Panc1 (cell line): ENCODE results near the gene RPS14. TPM values are rescaled to one million over a fixed set of nuclear protein-coding genes. Genes with fewer than 3 reads are reported as not detected.

Experiments
- ATAC-seq: fragments of 200-7000 bp; cut with Tn5 transposase; 2 replicates; pipeline ENCODE4 v1.9.1; 2020; ENCODE audit warnings: mild to moderate bottlenecking, moderate library complexity
- BruUV-seq: library from RNA; stranded (reverse); fragments of 400-500 nt; replicated peaks from 2 replicates; lab custom pipeline; 2021; lab: Mats Ljungman, UMichigan
- CTCF ChIA-PET: fragments of 300-600 bp; sonication (Branson Sonifier 250); formaldehyde crosslinking; loops from one replicate; lab custom pipeline; 2022; ENCODE audit warnings: antibody characterized with exemption; lab: Charles Lee
- POLR2A ChIA-PET: fragments of 300-600 bp; sonication (Branson Sonifier 250); formaldehyde crosslinking; loops from one replicate; lab custom pipeline; 2022; ENCODE audit warnings: antibody characterized with exemption; lab: Charles Lee
- DNase-seq: peaks from one replicate; pipeline ENCODE4 v3.0.0-alpha.2; 2010; ENCODE audit warnings: low read depth, low spot score
- H3K27ac ChIP-seq: 2 replicates; pipeline ENCODE4 v1.5.1; 2011; ENCODE audit warnings: mild to moderate bottlenecking, low read length, inconsistent platforms
- H3K27me3 ChIP-seq: fragments of 200-500 bp; sonication (Bioruptor generic); 2 replicates; pipeline ENCODE4 v1.6.0; 2014; ENCODE audit warnings: low read length, inconsistent platforms; ENCODE audit not compliant: control insufficient read depth, insufficient read depth
- H3K36me3 ChIP-seq: fragments of 200-500 bp; sonication (Bioruptor generic); 2 replicates; pipeline ENCODE4 v1.5.1; 2014; ENCODE audit warnings: inconsistent platforms, mild to moderate bottlenecking, low read length, moderate library complexity; ENCODE audit not compliant: control insufficient read depth, insufficient read depth
- H3K4me1 ChIP-seq: 2 replicates; pipeline ENCODE4 v1.5.1; 2011; ENCODE audit warnings: inconsistent platforms, mild to moderate bottlenecking, low read length, moderate library complexity; ENCODE audit not compliant: control insufficient read depth, insufficient read depth
- H3K4me3 ChIP-seq, 2 experiments: 2 replicates each; pipeline ENCODE4 v1.5.1; 2011 to 2012; ENCODE audit warnings: low read depth in 2 of 2, low read length in 2 of 2, mild to moderate bottlenecking in 2 of 2, inconsistent platforms in 1 of 2, moderate library complexity in 1 of 2
- H3K9me3 ChIP-seq: fragments of 200-500 bp; sonication (Bioruptor generic); 2 replicates; pipeline ENCODE4 v1.5.1; 2014; ENCODE audit warnings: low read depth, mild to moderate bottlenecking, inconsistent platforms, low read length, moderate library complexity; ENCODE audit not compliant: control insufficient read depth, insufficient read depth
- CTCF ChIP-seq: fragments of 450-650 bp; IDR thresholded peaks from 2 replicates; pipeline ENCODE4 v1.5.1; 2017; ENCODE audit warnings: mild to moderate bottlenecking
- POLR2AphosphoS5 ChIP-seq: IDR thresholded peaks from 2 replicates; pipeline ENCODE4 v1.6.1; 2012; ENCODE audit warnings: mild to moderate bottlenecking, low read depth, low read length, moderate library complexity
- REST ChIP-seq, 2 experiments: IDR thresholded peaks; 2 replicates each; pipeline ENCODE4 v1.6.1; 2011 to 2012; ENCODE audit warnings: low read depth in 2 of 2, control low read depth in 1 of 2, low read length in 1 of 2, mild to moderate bottlenecking in 1 of 2, moderate library complexity in 1 of 2; ENCODE audit not compliant: insufficient read depth in 1 of 2
- SIN3A ChIP-seq: IDR thresholded peaks from 2 replicates; pipeline ENCODE4 v1.6.1; 2012; ENCODE audit warnings: low read depth, mild to moderate bottlenecking, low read length, moderate library complexity, borderline replicate concordance; ENCODE audit not compliant: insufficient read depth
- TCF7L2 ChIP-seq: IDR thresholded peaks from 2 replicates; pipeline ENCODE4 v1.6.1; 2011; ENCODE audit warnings: mild to moderate bottlenecking, low read depth, low read length, inconsistent platforms
- in situ Hi-C: cut with HindIII; loops from 2 replicates; pipeline ENCODE4 v1.10.0; 2016; ENCODE audit warnings: low sequenced_read_pairs, low pct_unique_long_range_greater_than_20kb
- intact Hi-C: fragments of 100-400 bp; cut with micrococcal nuclease; formaldehyde crosslinking; loops from one replicate; pipeline ENCODE4 v1.10.0; 2022; ENCODE audit not compliant: unreplicated experiment
- total RNA-seq: library from RNA; stranded (reverse); gene quantifications from one replicate; pipeline ENCODE4 v1.2.1, GENCODE V29; 2021; ENCODE audit not compliant: unreplicated experiment

Gene RPS14
- total RNA-seq, 1 experiment from 2014 or later = 1,959 TPM

- BruUV-seq = no TSS peak
- TF ChIP-seq POLR2AphosphoS5 (no peak), CTCF (peak; percentile 86)
- intact Hi-C loops = loop anchor here (5.0 to 10.0 kb wide), 2 partner anchors 167 to 214 kb away; no protein-coding TSS in a partner anchor
- peak; percentile 57 for ATAC-seq
- DNase-seq = no peak
- Histone ChIP-seq H3K27me3 (no peaks in the 10 kb centered on the region), H3K9me3 (no peaks in the 10 kb centered on the region), H3K36me3 (no peaks in the 10 kb centered on the region), H3K4me3 (no peak overlapping the region), H3K4me1 (peaks cover 7% of the 10 kb centered on the region), H3K27ac (no peak overlapping the region)
- in situ Hi-C loops = no loop called here
- CTCF ChIA-PET = interaction anchor here (0.5 to 0.6 kb wide), 3 partner anchors 20 to 107 kb away, joined by 3 to 8 read pairs (median 3); no protein-coding TSS in a partner anchor
- POLR2A ChIA-PET = no interaction called here
These were observed 10.5 kb downstream of the RPS14 start for GRCh38 chr5:150438873-150439546.

- intact Hi-C loops = loop anchor here (1.0 to 10.0 kb wide), 4 partner anchors 164 to 306 kb away; no protein-coding TSS in a partner anchor
- BruUV-seq = no TSS peak
- H3K27ac ChIP-seq = no peak overlapping the region
- CTCF ChIA-PET = interaction anchor here (0.5 to 1.2 kb wide), 7 partner anchors 9 to 299 kb away, joined by 3 to 9 read pairs (median 4); no protein-coding TSS in a partner anchor
- H3K4me1 ChIP-seq = no peaks in the 10 kb centered on the region
- POLR2A ChIA-PET = no interaction called here
- H3K27me3 ChIP-seq = no peaks in the 10 kb centered on the region
- H3K9me3 ChIP-seq = no peaks in the 10 kb centered on the region
- in situ Hi-C loops = no loop called here
- 0 out of 4 replicates have a peak overlapping the region, but pooled peaks of 1 of the 2 experiments have one; percentile 11 for H3K4me3 ChIP-seq
- no peaks in the 10 kb centered on the region for H3K36me3 ChIP-seq
- TF ChIP-seq SIN3A (no peak), CTCF (peak; percentile 92)
- DNase-seq = peak; percentile 72
- peak; percentile 88 for ATAC-seq
These were observed 13.3 kb downstream of the RPS14 start for GRCh38 chr5:150436141-150436680.

GRCh38 chr5:150434464-150434863, 15.1 kb downstream of the RPS14 start:
- ATAC-seq = no peak
- BruUV-seq = no TSS peak
- Histone ChIP-seq H3K9me3 (no peaks in the 10 kb centered on the region), H3K4me3 (no peak overlapping the region), H3K36me3 (no peaks in the 10 kb centered on the region), H3K4me1 (no peaks in the 10 kb centered on the region), H3K27ac (no peak overlapping the region), H3K27me3 (no peaks in the 10 kb centered on the region)
- in situ Hi-C loops = no loop called here
- ChIA-PET POLR2A (no interaction called here), CTCF (no interaction called here)
- TF ChIP-seq CTCF (no peak), REST (IDR thresholded peaks at IDR 0.05; ENCODE audit: insufficient read depth in 1 of 2, low read depth in 2 of 2, low read length in 1 of 2) (no peak), POLR2AphosphoS5 (no peak), TCF7L2 (no peak), SIN3A (no peak)
- DNase-seq = no peak
- intact Hi-C loops = loop anchor here (10.0 kb wide), 1 partner anchor 210 kb away; no protein-coding TSS in a partner anchor
